HG02798 (cell line): ENCODE data around the gene LAMA4.

ENCODE experiments used
- ATAC-seq: cut with Tn5 transposase; IDR thresholded peaks from one replicate; pipeline ENCODE4 v1.9.1; 2021; ENCODE audit warnings: mild to moderate bottlenecking; ENCODE audit not compliant: unreplicated experiment, poor library complexity

The LAMA4 gene

DNA sequence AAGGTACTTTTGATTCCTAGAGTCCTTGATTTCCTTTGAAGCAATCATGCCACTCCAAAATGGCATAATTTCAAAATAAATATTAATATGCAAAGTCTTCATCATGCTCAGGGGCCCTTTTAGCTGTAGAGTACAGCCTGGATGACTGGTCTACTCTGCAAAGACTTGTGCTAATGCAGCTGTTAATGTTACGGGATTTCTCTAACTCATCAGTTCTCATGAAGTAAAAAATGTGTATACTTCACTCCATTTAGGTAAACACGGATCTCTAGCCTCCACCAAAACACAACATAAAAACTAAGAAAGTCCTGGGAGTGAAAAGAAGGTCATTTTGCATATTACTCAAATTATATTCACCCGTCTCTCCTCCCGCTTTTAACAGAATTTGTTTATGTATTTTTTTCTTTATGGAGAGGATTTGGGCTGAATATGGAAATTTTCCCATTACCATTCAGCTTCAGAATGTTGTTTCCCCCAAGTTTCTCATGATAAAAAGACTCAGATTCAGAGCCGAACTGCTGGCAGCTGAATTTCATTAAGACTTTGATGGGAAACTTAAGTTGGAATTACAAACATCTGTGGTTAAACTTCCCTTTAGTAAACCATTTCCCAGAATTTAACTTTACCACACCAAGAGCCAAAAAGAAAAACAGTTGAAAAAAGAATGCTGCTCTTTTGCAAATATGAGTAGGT is 8.7 kb downstream of the LAMA4 start:
- no peak for ATAC-seq

DNA sequence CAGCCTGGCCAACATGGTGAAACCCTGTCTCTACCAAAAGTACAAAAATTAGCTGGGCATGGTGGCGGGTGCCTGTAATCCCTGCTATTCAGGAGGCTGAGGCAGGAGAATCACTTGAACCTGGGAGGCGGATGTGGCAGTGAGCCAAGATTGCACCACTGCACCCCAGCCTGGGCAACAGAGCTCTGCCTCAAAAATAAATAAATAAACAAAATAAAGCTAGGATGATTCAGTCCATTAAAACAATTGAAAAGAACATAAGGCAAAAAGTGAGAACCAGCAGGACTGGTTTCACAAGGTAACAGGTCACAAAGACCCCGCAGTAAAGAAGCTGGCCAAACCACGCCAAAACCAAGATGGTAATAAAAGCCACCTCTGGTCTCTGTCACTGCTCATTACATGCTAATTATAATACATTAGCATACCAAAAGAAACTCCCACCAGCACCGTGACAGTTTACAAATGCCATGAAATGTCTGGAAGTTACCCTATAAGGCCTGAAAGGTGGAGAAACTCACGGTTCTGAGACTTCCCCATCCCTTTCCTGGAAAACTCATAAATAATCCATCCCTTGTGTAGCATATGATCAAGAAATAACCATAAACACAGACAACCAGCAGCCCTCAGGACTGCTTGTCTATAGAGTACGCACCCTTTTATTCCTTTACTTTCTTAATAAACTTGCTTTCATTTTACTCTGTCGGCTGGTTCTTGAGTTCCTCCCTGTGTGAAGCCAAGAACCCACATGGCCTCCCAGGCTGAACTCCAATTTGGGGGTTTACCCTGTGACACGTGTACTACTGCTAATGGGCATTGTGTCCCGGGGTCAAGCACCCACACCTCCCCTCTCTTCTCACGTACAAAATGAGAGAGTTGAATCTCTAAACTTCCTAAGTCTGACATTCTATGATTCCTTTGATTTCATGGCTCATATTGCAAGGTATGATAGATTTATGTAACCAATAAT is 10.2 kb downstream of the LAMA4 start:
- ATAC-seq: no peak

DNA sequence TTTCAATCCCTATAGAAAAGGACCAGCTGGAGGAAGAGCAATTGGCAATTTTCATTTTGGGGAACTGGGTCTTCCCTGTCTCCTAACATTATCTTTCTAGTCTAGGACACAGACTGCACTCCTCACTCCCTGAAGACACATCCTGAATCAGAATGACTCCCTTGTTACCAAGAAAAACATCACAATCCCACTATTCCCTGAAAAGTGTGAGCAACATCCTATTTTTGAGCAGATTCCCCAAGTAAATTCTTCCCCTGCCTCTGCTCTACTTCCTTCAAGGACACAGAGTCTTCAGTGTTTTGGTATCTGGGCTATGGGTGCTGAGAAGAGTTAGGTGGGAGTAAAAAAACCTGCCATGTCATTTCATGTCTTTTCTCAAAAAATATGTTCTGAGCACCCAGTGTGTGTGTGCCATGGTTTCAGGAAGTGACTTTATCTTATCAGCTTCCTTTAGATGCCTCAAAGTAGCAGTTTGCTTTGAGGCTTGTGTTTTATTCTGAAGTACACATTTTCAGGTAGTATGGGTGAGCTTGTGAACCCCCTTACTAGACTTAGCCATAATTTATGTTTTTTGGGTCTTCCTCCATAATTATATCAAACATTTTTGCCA is 12.4 kb downstream of the LAMA4 start:
- ATAC-seq: no peak

DNA sequence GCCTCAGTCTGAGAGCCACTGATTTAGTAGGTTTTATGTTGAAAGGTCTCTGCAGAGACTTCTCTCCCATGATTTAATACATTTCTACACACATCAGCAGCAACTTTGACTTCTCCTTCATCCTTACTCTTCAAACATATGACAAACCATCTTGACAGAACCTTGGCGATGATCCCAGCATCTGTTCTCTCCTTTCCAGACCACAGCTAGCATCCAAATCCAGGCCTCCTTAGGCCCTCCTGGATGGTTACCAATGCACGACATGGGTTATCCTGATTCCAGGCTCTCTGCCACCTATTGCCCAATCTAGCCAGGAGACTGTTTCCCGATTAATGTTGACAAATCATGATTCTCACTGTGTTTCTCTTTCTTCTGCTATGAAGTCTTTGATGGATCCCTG is 16.8 kb downstream of the LAMA4 start:
- ATAC-seq: no peak

DNA sequence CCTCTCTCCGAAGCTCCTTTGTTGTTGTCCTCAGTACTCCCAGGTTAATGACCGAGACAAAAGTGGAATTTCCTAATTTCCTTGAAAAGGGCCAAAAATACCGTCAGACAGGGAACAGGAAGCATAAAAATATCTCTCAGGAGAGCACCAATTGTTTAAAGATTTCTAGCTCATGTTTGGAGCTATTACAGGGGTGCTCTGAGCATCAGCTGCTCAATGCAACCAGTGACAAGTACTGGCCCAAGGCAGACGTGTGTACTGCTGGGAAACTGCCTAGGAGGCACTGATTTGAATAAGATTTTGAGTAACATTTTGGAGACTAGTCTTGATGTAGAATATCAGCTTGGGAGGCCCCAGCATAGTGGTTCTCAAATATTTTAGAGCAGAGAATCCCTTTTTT is 17.3 kb downstream of the LAMA4 start:
- ATAC-seq: no peak

DNA sequence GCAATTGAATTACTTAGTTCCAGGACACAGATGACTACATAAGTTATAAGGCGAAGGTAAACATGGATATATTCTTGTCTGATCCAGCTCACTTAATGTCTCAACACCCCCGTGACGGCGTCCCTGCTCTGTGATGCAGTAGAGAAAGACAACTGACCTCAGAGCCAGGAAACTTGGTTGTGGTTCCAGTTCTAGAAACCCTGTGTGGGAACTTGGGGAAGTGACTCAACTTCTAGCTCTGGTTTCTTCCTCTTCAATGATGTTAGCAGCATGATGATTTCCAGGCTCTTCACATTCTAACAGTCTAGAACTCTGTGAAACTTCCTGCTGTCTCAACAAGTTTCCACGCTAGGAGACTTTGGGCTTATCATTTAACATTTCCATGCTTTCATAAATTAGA is 18.4 kb downstream of the LAMA4 start:
- no peak for ATAC-seq

DNA sequence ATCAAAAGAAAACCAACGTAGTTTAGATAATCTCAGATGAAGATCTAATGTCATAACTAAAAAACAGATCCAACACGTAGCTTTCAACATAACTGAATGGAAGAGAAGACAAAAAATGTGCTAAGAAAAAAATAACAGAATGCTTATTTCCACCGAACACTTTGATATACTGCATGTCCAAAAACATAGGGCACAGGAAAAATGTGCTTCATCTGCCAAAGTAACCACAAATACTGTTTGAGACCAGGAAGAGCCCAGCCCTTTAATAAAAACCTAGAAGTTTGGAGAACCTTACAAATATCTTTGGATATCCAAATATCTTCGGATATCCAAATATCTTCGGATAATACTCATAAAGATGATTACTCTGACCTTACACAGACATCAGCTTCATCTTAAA is 19.8 kb downstream of the LAMA4 start:
- ATAC-seq: no peak

DNA sequence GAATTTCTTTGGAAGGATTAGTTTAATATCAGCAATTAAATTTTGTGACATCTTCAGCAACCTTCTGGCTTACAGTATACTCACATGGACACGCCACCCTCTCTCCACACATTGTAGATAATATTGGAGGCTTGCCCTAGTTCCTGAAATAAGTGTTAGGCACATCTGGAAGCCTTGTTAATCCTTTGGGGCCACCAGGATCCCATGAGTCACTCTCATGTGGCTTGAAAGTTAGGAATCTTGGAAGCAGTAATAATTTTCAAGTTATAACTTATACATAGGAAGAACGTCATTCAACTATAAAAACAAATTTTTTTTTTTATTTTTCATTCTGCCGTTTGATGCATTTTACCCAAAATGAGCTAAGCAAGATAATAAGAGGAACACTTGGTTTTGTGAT is 20.5 kb downstream of the LAMA4 start:
- ATAC-seq: no peak

DNA sequence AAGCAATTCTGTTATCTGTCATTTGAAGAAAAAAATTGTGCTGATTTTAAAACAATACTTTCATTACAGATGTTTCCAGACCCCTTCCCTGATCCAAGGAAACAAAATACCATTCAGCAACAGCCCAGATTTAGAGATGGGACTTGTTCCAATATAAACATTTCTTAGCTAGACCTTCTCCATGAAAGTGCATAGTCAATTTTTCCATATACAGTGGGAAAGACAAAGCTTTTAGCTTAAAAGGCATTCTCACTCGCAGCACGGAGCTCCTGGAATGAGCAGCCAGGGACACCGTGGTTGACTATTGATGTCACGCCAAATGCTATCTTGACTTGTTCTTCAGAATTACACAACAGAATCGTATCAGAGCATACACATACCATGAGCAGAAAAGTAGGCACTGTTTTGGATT is 21.5 kb downstream of the LAMA4 start:
- no peak for ATAC-seq

DNA sequence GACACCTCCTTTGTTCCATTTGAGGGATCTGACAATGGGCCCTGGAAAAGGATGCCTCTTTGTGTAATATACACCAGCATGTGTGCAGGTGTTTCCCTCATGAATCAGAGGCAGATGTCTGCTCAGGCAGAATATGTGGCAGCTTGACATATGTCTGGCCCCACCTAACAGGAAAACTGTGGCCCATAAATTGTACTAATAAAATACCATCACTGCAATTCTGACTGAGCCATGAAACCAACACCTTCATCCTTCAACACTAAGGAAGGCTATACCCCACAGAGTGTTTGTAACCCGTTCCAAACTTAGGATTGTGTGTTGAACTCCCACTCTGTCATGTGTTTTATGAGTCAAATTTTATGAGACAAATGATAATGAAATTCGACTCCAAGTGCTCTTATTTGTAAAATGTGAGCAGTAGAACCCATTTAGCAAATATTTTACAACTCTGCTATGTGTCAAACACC is 22.7 kb downstream of the LAMA4 start:
- no peak for ATAC-seq

DNA sequence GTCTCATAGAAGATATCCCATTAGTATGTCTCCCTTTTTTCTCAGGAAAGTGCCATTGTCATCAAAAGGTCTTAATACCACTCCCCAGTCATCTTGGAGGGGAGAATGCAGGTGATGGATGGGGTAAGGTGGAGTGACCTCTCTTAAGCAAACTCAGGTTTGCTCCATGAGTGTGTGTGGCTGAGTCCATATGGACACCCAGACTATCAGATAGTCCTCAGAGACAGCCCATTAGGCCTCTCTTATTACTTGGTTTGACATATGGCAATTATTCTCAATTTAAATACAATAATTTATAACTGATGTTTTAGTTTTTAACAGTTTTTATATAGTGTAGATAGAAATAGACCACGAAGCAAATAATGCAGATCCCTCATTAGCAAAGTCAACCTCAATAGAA is 23.2 kb downstream of the LAMA4 start:
- ATAC-seq: no peak

DNA sequence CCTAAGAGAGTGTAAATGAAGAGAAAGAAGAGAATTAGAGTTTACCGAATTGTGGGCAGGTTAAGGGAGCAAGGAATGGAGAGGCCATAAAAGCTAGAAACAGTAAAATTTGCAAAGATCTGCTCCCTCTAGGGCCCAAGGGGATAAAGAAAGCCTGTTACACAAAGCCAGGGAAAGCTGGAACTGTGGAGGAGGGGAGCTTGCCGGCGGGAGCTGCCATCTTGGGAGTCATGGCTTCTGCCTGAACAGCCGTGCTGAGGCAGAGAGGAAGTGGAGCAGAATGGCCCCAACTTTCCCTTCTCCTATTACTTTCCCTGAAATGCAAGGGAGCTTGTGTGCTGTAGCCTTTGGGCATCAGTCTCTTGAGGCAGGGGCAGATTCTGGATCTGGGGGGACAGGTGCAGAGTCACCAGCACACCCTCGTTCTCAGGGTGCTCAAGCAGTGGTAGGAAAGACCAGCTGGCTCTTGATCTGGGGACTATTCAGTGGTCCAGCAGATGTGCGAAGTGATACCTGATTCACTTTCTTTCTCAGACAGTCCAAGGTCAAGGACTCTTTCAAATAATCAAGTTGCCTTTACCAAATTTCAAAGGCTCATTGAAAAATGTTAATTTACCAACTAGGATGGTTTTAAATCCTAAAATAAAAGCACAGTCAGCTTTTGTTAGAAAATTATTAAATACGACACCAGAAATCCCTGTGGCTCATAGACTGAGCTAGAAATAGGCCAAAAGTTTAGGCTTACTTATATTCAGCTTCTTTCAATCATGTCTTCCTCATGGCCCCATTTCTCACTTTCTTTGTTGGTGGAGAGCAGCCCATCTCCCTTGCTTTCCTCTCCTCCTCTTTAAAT is 25.7 kb downstream of the LAMA4 start:
- ATAC-seq: no peak

DNA sequence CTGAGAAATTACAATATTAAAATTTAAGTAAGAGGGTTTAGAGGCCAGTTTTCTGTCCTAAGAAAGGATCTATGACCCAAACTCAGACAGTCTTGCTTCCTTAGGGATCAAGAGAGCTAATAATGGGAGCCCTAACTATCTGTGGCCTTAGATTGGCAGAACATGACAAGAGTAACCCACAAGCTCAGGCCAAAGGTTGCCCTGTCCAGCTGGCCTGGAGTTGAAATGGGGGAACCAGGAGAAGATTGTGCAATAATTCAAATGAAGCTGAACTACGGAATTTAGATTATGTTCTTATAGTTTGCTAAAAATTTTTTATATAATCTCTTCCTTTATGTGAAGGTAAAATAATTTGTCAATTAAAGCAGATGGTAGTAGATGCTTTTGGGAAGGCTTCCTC is 26.4 kb downstream of the LAMA4 start:
- ATAC-seq: no peak

DNA sequence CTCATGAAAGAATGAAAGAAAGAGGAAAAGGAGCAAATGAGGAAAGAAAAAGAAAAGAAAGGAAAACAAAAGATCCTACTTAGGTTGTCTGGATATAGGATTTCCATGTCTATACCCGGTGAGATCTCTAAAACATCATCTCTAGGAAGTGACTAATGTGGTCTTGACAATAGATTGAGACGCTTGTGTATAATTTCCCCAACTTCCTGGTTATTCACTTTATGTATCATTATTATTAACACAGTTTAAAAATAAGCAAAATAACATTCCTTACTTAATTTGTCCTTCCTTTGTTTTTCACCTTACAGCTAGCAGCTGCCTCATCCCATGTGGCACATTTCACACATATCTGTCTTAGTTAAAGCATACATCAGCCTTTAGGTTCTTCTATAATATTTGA is 27.0 kb downstream of the LAMA4 start:
- ATAC-seq: no peak

DNA sequence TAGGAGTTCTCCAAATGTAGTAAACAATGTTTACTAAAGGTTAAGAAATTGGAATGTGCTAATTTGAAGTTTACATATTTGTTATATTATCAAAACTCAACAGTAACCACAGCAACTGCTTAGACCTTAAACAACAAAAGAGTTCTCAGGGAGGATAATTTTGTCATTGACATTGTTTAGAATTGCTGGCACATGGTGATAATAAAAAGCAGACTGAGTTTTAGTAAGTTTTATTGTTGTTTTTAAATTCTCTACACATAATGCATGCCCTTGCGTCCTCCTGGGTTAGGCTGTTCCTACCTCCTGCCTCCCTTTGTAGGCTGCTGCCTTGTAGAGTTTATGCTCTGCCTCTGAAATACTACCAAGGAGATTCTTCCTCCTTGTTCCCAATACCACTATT is 28.7 kb downstream of the LAMA4 start:
- no peak for ATAC-seq

DNA sequence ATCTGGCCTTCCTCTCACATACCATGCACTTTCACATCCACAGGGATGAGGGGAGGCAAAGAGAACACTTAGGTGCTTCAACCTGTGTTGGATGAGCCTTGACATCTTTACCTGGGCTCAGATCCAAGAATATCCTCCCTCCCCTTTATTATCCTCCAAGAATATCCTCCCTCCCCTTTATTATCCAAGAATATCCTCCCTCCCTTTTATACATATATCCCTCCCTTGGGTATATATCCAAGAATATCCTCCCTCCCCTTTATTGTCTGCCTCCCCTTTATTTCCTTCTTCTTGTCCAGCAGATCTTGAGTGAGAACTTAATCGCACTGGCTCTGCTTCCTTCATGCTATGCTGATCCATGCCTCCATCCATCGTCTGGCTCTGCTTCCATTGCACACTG is 30.3 kb downstream of the LAMA4 start:
- ATAC-seq: no peak

DNA sequence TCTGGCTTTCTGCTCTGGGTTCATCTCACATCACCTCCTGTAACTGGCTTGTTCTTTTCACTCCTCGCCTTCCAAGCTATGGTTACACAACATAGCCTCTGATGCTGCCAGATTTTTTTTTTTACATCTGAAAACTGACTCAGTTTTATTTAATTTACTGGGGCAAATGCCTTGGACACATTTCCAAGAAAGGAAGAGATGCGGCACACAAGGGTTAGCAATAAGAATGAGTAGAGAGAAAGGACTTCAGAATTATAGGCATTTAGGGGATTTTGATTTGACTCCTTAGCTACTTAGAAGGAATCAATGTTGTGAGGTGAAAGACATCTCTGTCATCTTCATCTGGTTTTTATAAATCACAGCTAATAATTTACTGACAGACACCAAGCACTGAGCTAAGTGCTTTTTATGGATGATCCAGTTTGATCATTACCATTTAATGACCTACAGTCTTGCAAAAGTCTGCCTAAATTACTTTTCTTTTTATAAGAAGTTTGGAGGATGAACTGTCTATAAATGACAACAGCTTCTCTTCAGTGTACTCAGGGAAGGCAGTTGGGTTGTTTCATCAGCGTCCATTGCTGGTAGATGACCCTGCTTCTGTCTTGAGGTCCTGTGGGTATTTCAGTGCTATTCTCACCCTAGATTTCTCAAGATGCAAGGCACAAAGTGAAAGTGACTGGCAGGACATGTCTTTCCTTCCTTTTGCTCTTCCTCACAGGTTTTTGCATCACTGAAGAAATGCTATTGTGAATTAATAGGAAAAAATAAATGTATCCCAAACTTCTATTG is 31.1 kb downstream of the LAMA4 start:
- ATAC-seq: no peak

DNA sequence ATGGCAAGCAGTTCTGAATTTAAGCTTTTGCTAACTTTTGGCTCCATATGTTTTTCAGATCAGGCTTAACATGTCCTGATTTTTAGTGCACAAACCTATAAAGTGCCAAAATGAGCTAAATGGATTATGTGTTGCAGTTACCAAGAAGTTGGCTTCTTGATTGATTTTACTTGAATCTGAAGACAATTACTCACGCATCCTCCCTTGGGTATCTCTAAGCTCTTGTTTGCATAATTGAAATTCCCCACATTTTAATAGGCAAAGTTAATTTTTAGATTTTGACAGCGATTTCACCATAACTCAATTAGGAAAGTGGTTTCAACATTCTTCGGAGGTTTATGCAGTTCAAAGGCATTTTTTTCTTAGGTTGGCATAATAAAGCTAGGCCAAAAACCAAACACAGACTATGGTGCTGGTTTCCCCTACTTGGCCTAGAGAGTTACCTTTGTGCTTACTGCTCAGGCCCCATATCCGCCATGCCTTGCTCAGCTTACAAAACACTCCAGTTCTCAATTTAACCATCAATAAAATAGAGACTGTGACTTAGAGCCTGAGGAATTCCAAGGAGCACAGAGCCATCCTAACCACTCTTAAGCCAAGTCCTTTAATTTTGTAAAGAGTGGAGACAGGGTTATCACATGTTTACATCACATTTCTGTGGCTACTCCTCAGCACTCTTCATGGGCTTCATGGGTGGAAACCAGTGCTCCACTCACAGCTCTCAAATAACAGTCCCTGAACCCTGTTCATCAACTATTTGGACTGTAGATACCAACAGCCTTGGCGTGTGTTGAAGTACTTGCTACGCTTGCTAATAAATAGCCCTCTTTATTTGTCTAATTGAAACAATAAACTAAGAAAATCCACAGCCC is 32.1 kb downstream of the LAMA4 start:
- ATAC-seq: no peak

DNA sequence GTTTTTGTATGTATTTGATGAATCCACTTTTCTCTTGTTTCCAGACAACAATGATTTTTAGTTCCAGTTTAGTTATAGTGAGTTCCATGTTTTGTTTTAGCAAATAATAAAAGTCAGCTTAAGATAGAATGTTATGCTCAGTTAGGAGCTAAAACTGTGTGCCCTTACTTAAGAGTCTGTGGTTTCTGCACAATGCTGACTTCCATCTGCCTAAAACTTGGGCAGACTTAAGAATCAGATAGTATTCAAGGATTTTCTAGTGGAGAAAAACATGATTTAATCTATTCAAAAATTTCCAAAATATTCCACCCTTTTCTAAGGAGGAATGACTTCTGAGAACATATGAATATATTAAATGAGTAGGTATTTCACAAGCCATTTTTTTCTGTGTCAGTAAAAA is 32.8 kb downstream of the LAMA4 start:
- ATAC-seq: no peak
